Measurements from ENCODE around the gene ZFC3H1. TPM values are rescaled to one million over a fixed set of nuclear protein-coding genes. Genes with fewer than 3 reads are reported as not detected.

The ZFC3H1 gene
- total and polyA plus RNA-seq, 2 of the 4 experiments (the other 2 are of a cell fraction) = 16.8 to 23.3 TPM

DNA sequence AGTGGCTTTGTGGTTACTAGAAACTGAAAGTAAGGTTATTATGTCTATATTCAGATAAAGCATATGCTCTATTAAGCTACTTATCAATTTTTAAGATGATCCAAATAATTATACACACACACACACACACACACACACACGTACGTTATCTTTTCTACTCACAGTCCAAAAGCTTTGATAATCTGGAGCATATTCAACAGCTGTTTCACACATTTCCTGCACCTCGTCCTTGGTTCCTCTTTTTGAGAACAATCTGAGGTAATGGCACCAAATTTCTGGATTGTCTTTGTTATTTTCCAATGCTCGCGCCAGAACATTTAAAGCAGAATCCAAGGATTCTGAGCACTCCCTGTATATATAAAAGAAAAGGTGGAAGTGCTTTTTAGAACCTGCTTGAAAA is 37.5 kb downstream of the ZFC3H1 start:
- CTCF ChIA-PET = no interaction called here
- H3K36me3 ChIP-seq (ENCODE audit: control insufficient read depth, insufficient read depth, low read length) = peaks cover 44% of the 10 kb centered on the region
- no peak for ATAC-seq (ENCODE audit: low read depth)
- no peak overlapping the region for H2AK5ac ChIP-seq (ENCODE audit: low read depth, low read length)
- dilution Hi-C loops (cut with HindIII; ENCODE audit: low sequenced_read_pairs, unreplicated experiment) (no loop called here), intact Hi-C loops (cut with micrococcal nuclease) (loop anchor here (1.0 kb wide), 1 partner anchor 11 kb away; no protein-coding TSS in a partner anchor), in situ Hi-C loops (cut with MboI; ENCODE audit: low sequenced_read_pairs) (no loop called here)
- no peak overlapping the region for H4K5ac ChIP-seq (ENCODE audit: low read depth, low read length)
- POLR2A ChIA-PET (ENCODE audit: unreplicated experiment) = no interaction called here
- no peak overlapping the region for H3K23ac ChIP-seq (ENCODE audit: low read depth, low read length)
- no TSS peak for BruUV-seq (replicated peaks)
- H2AFZ ChIP-seq (replicated peaks; ENCODE audit: low read length, poor library complexity) = no peak overlapping the region
- H2BK20ac ChIP-seq (ENCODE audit: low read depth, low read length) = no peak overlapping the region
- H2BK5ac ChIP-seq (ENCODE audit: low read depth, low read length, poor library complexity, severe bottlenecking) = no peak overlapping the region
- no peak overlapping the region for H3K4me2 ChIP-seq (ENCODE audit: low read depth, low read length)
- H3K4ac ChIP-seq (ENCODE audit: low read depth, low read length) = no peak overlapping the region
- no peak overlapping the region for H4K91ac ChIP-seq (ENCODE audit: insufficient read depth, low read depth, low read length)
- no peak overlapping the region for H2AK9ac ChIP-seq (replicated peaks; ENCODE audit: low read depth, low read length, poor library complexity)
- no peak overlapping the region for H3K14ac ChIP-seq (replicated peaks; ENCODE audit: low read depth, low read length)
- H4K20me1 ChIP-seq (ENCODE audit: insufficient read depth, low read length) = peaks cover 8% of the 10 kb centered on the region; the same call in 1 of the 2 replicates
- H3K9me3 ChIP-seq (ENCODE audit: control insufficient read depth, insufficient read depth, low read length) = no peaks in the 10 kb centered on the region
- H3K4me1 ChIP-seq (ENCODE audit: control insufficient read depth, insufficient read depth, low read length) = peaks cover 2% of the 10 kb centered on the region; the same call in 1 of the 2 replicates
- no peaks in the 10 kb centered on the region for H3K9me1 ChIP-seq (ENCODE audit: insufficient read depth, low read length)
- H2BK120ac ChIP-seq (ENCODE audit: low read depth, low read length) = no peak overlapping the region
- H3K56ac ChIP-seq (ENCODE audit: extremely low read depth, insufficient read depth, low read length) = no peak overlapping the region
- WGBS, 2 experiments (ENCODE audit: extremely low coverage in 2 of 2, insufficient read length in 1 of 2) = no CpG with 5 or more reads among the region's 5 CpGs
- DNase-seq = no peak
- no peak overlapping the region for H3K18ac ChIP-seq (ENCODE audit: low read depth, low read length)
- H3K4me3 ChIP-seq (ENCODE audit: insufficient read depth, low read depth, low read length) = no peak overlapping the region
- H4K8ac ChIP-seq (ENCODE audit: low read depth in 2 of 2, low read length in 2 of 2) = no peak overlapping the region
- TF ChIP-seq NFE2L2 (IDR thresholded peaks at IDR 0.05; ENCODE audit: low read depth, low read length) (no peak), RAD21 (IDR thresholded peaks at IDR 0.05; ENCODE audit: low read length) (no peak), SMC3 (IDR thresholded peaks at IDR 0.05; ENCODE audit: low read depth, low read length) (no peak), RFX5 (IDR thresholded peaks at IDR 0.05; ENCODE audit: low read depth, low read length) (no peak), ELK1 (IDR thresholded peaks at IDR 0.05; ENCODE audit: borderline replicate concordance, low read depth, low read length) (no peak), BHLHE40 (IDR thresholded peaks at IDR 0.05; ENCODE audit: low read depth, low read length) (no peak), RCOR1 (IDR thresholded peaks at IDR 0.05; ENCODE audit: insufficient replicate concordance, low read length) (no peak), CEBPB (IDR thresholded peaks at IDR 0.05; ENCODE audit: low read depth, low read length) (no peak), MXI1 (IDR thresholded peaks at IDR 0.05; ENCODE audit: borderline replicate concordance, low read depth, low read length) (no peak), MAZ (IDR thresholded peaks at IDR 0.05; ENCODE audit: borderline replicate concordance, low read depth, low read length) (no peak), FOS (IDR thresholded peaks at IDR 0.05; ENCODE audit: low read depth, low read length) (no peak), USF2 (IDR thresholded peaks at IDR 0.05; ENCODE audit: low read depth, low read length) (no peak), POLR2A (IDR thresholded peaks at IDR 0.05; ENCODE audit: low read depth, low read length) (no peak)
- no peak overlapping the region for H3K9ac ChIP-seq (ENCODE audit: low read depth, low read length)
- no peaks in the 10 kb centered on the region for H3K27me3 ChIP-seq (ENCODE audit: control insufficient read depth, insufficient read depth, low read length)
- peaks cover 7 to 18% of the 10 kb centered on the region in 2 experiments for H3K79me1 ChIP-seq (ENCODE audit: low read depth in 1 of 2, low read length in 2 of 2)
- no peak overlapping the region for H3K27ac ChIP-seq (ENCODE audit: insufficient read depth, low read length)
- no peak overlapping the region for H2BK15ac ChIP-seq (ENCODE audit: low read depth, low read length)

Measured in IMR-90 (cell line).